ENCODE measurements around the gene SBK3. TPM values are rescaled to one million over a fixed set of nuclear protein-coding genes. Genes with fewer than 3 reads are reported as not detected.
A peak's percentile ranks its signal among the peaks of the same experiment; 100 is the strongest.

Gene SBK3
- total and polyA plus RNA-seq, 7 donors: 0.79 to 30.8 (median 7.9) TPM

GRCh38 chr19:55549500-55550320 is 4.4 kb upstream of the SBK3 start:
- peak; percentile 41 to 64 (median 54) for ATAC-seq

GRCh38 chr19:55546822-55547614 is 1.7 kb upstream of the SBK3 start:
- H3K27me3 ChIP-seq (ENCODE audit: insufficient read depth in 3 of 3, low read length in 2 of 3): no peaks in the 10 kb centered on the region
- 4 to 14% (median 6%) methylated on average over 17 of the region's 17 CpGs for WGBS, 3 donors
- peak; percentile 79 to 88 (median 80) for ATAC-seq
- H3K27ac ChIP-seq: peak overlapping the region; percentile 94
- peaks cover 46% of the 10 kb centered on the region for H3K4me1 ChIP-seq
- H3K4me3 ChIP-seq: no peak overlapping the region
- peak; percentile 86 to 95 for DNase-seq
- H3K9me3 ChIP-seq: no peaks in the 10 kb centered on the region
- intact Hi-C loops (cut with DNase I): loop anchor here in 1 of 2 donors (5.0 kb wide), 1 partner anchor 50 kb away; the partner anchor contains the start of gene FIZ1
- TF ChIP-seq CTCF (IDR thresholded peaks at IDR 0.05): no peak
- no peaks in the 10 kb centered on the region for H3K36me3 ChIP-seq (ENCODE audit: insufficient read depth in 1 of 2, low read depth in 1 of 2)

More at GRCh38 chr19:55549500-55550320, 4.4 kb upstream of the SBK3 start:
- no peaks in the 10 kb centered on the region for H3K36me3 ChIP-seq (ENCODE audit: insufficient read depth in 1 of 2, low read depth in 1 of 2)
- no peaks in the 10 kb centered on the region for H3K9me3 ChIP-seq
- TF ChIP-seq CTCF (IDR thresholded peaks at IDR 0.05): peak; percentile 7
- H3K4me1 ChIP-seq: peaks cover 66% of the 10 kb centered on the region
- H3K27me3 ChIP-seq (ENCODE audit: insufficient read depth in 3 of 3, low read length in 2 of 3): no peaks in the 10 kb centered on the region
- H3K4me3 ChIP-seq: peak overlapping the region; percentile 56
- 2 to 8% (median 7%) methylated on average over 27 to 36 of the region's 36 CpGs for WGBS, 3 donors
- DNase-seq: peak; percentile 58 to 91
- peak overlapping the region; percentile 94 for H3K27ac ChIP-seq
- intact Hi-C loops (cut with DNase I): loop anchor here in 1 of 2 donors (5.0 kb wide), 1 partner anchor 48 kb away; the partner anchor contains the start of gene FIZ1

GRCh38 chr19:55546011-55546410 is 668 bp upstream of the SBK3 start:
- peaks cover 46% of the 10 kb centered on the region for H3K4me1 ChIP-seq

More at GRCh38 chr19:55546011-55546410, 668 bp upstream of the SBK3 start:
- H3K36me3 ChIP-seq (ENCODE audit: insufficient read depth in 1 of 2, low read depth in 1 of 2): no peaks in the 10 kb centered on the region
- peak overlapping the region; percentile 94 for H3K27ac ChIP-seq
- no peaks in the 10 kb centered on the region for H3K27me3 ChIP-seq (ENCODE audit: insufficient read depth in 3 of 3, low read length in 2 of 3)
- intact Hi-C loops (cut with DNase I): loop anchor here in 1 of 2 donors (5.0 kb wide), 1 partner anchor 51 kb away; the partner anchor contains the start of gene FIZ1
- TF ChIP-seq CTCF (IDR thresholded peaks at IDR 0.05): no peak
- WGBS, 3 donors: 41 to 53% (median 53%) methylated on average over 10 to 11 of the region's 11 CpGs
- no peak overlapping the region for H3K4me3 ChIP-seq
- H3K9me3 ChIP-seq: no peaks in the 10 kb centered on the region
- ATAC-seq (peak; percentile 17 to 74 (median 73)), DNase-seq (peak in 1 of 2 donors; percentile 86)

Data from psoas muscle (tissue), 8 donors.